Epithelial cell of esophagus (primary cell): Measurements from ENCODE around the gene CHAT.
A peak's percentile ranks its signal among the peaks of the same experiment; 100 is the strongest.
"Not testable (repeated sequence)": the region's sequence is repeated elsewhere in the genome, so short reads cannot be mapped to it uniquely, and the experiment has no call there.

Experiments used
- DNase-seq: peaks from one replicate; pipeline ENCODE4 v3.0.0; 2010; ENCODE audit warnings: low read depth
- H3K4me3 ChIP-seq: 2 replicates; pipeline ENCODE4 v1.5.1; 2011; ENCODE audit warnings: mild to moderate bottlenecking, low read length, control low read depth
- TF ChIP-seq, protein P1 (sequence below): IDR thresholded peaks from 2 replicates; pipeline ENCODE4 v1.5.1; 2011; ENCODE audit warnings: low read depth, mild to moderate bottlenecking, low read length, control low read depth, inconsistent platforms; ENCODE audit not compliant: insufficient read depth; ENCODE audit errors: missing control alignments

Gene CHAT

DNA sequence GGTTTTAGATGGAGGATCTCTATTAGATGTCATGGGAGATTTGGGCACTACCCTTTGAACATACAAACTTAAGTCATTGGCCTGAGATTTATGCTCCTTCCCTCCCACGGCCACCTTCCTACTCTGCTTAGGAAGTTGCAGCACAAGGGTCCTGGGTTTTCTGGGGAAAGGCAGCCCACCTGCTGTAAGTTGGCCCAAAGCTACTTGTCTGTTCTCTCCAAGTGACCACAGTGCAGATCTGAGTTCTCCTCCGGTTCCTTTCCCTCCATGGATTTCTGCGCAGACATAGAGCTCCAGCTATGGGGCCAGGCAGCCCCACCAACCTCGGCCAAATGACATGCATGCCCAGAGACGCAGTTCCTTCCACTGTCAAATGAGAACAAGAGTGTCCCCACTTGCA, 52.8 kb downstream of the CHAT start:
- H3K4me3 ChIP-seq = no peak overlapping the region
- TF ChIP-seq, protein P1, sequence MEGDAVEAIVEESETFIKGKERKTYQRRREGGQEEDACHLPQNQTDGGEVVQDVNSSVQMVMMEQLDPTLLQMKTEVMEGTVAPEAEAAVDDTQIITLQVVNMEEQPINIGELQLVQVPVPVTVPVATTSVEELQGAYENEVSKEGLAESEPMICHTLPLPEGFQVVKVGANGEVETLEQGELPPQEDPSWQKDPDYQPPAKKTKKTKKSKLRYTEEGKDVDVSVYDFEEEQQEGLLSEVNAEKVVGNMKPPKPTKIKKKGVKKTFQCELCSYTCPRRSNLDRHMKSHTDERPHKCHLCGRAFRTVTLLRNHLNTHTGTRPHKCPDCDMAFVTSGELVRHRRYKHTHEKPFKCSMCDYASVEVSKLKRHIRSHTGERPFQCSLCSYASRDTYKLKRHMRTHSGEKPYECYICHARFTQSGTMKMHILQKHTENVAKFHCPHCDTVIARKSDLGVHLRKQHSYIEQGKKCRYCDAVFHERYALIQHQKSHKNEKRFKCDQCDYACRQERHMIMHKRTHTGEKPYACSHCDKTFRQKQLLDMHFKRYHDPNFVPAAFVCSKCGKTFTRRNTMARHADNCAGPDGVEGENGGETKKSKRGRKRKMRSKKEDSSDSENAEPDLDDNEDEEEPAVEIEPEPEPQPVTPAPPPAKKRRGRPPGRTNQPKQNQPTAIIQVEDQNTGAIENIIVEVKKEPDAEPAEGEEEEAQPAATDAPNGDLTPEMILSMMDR = no peak
- DNase-seq = no peak

DNA sequence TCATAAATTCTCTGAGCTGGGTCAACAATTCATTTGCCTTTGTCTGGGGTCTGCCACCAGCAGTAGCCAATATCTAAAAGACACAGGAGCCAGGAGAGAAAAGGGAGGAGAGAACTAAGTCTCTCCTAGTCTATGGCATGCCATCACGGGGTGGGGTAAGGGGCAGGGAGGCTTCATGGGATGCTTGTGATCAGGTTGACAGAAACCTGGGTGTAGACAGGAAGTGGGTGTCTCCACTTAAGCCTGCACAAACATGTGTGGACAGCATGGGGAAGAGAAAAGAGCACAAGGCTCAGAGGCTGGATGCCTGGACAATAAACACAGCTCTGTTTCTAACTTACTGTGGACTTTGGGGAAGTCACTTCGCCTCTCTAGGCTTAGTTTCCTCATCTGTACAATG, 54.2 kb downstream of the CHAT start:
- DNase-seq = peak; percentile 60
- no peak overlapping the region for H3K4me3 ChIP-seq
- TF ChIP-seq, protein P1 = no peak

DNA sequence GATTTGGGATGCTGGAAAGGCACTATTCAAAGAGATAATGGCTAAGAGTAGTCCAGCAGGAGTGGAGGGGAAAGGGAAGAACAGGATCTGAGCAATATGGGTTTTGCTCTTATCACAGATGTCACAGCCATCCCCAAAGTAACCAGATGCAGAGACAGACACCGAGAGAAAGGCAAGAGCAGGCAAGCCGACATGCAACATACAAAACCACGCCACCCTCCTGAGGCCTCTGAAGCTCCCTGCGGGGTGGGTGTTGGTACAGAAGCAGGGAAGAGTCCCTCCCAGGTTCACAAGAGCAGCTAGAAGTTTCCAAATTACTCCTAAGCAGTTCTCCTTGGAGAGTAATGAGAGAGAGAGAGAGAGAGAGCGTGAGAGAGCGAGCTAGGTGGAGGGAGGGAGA, 54.8 kb downstream of the CHAT start:
- no peak for DNase-seq
- H3K4me3 ChIP-seq = no peak overlapping the region
- TF ChIP-seq, protein P1 = no peak

DNA sequence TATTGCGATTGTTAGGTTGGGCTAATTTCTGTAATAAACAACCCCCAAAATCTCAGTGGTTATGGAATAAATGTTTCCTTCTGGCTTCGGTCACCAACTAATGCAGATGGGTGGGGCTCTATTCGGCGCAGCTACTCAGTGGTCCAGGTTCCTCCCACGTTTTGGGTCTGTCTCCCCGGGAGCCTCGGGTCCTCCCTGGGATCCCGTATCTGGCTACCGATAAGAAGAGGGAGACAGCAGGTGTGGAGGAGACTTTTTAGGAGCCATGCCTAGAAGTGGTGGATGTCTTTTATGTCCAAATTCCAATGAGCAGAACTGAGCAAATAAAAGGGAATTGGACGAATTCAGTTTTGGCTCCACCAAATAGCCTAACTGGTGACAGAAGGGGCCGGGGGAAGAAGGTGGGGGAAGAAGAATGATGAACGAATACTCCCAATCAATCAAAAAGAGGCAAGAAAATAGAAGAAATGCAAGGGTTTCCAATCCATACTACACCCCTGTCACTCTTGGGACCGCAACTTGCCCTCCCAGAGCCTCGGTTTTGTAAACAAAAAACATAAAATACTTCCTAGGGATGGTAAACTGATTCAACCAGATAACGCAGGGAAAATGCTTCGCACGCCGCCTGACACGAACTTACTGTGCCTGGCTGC, 65.1 kb downstream of the CHAT start:
- H3K4me3 ChIP-seq = no peak overlapping the region
- TF ChIP-seq, protein P1 = no peak
- no peak for DNase-seq

DNA sequence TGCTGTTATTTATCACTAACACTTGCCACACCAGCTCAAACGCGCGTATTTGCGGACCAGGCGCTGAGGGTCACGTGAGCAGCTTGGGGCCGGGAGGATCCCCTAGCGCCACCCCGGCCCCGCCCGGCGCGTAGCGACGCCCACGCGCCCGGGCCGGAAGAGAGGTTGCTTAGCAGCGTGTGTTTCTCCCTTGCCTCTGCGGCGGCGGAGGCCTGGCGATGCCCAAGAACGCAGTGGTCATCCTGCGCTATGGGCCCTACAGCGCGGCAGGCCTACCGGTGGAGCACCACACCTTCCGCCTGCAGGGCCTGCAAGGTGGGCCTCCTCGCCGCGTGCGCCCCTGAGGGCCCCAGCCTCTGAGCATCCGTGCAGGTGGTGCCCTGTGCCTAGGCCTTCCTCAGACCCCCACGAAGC, 65.7 kb downstream of the CHAT start, which contains the start of gene C10orf53:
Gene C10orf53, plus strand, starts transcription at position 172 of the 414 bp plus-strand sequence. Its CDS starts 47 bp downstream, at position 219.
- no peak within 1 kb of the TSS for H3K4me3 ChIP-seq
- peak; percentile 62 for DNase-seq
- TF ChIP-seq, protein P1 = no peak

DNA sequence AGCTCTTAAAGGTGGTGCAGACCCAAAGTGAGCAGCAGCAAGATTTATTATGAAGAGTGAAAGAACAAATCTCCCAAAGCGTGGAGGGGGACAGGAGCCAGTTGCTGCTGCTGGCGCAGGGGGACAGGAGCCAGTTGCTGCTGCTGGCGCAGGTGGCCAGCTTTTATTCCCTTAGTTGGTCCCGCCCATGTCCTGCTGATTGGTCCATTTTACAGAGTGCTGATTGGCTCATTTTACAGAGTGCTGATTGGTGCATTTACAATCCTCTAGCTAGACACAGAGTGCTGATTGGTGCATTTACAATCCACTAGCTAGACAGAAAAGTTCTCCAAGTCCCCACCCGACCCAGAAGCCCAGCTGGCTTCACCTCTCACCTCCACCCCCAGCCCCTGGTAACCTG, 68.6 kb downstream of the CHAT start:
- not testable (repeated sequence) for H3K4me3 ChIP-seq, DNase-seq

- TF ChIP-seq, protein P1 = no peak
- no peak overlapping the region for H3K4me3 ChIP-seq
- DNase-seq = no peak
Measured at GRCh38 chr10:49682879-49683278, 69.0 kb downstream of the CHAT start.
